Motor neuron (in vitro differentiated cells): ENCODE measurements around the gene HAGH. TPM values are rescaled to one million over a fixed set of nuclear protein-coding genes. Genes with fewer than 3 reads are reported as not detected.

ENCODE experiments used
- ATAC-seq, 8 experiments: fragments of 200-7000 bp; cut with Tn5 transposase; replicated peaks in 6 of 8; 2 replicates each; pipeline ENCODE4 v1.8.0; 2021; ENCODE audit warnings: mild to moderate bottlenecking in 8 of 8, moderate library complexity in 8 of 8
- H3K27ac ChIP-seq, 2 donors: fragments of 250-450 bp; sonication (Bioruptor Pico); 2 replicates each; pipeline ENCODE4 v1.9.0; 2021; ENCODE audit warnings: antibody characterized with exemption in 2 of 2, mild to moderate bottlenecking in 2 of 2, moderate library complexity in 1 of 2
- H3K4me1 ChIP-seq, 2 donors: fragments of 250-450 bp; sonication (Bioruptor Pico); replicated peaks in 1 of 2; 2 replicates each; pipeline ENCODE4 v1.6.1; 2021; ENCODE audit warnings: antibody characterized with exemption in 2 of 2, mild to moderate bottlenecking in 2 of 2, moderate library complexity in 1 of 2
- H3K4me3 ChIP-seq, 5 donors: fragments of 250-450 bp; sonication (Bioruptor Pico); 2 replicates each; pipeline ENCODE4 v1.9.0; 2021; ENCODE audit warnings: antibody characterized with exemption in 5 of 5, mild to moderate bottlenecking in 5 of 5, moderate library complexity in 4 of 5
- WGBS, 10 experiments: fragments of 450-650 bp; shearing (Covaris generic); methylation state at CpG; one replicate each; pipeline ENCODE4 v1.0.0; 2022; 5-methylcytosine and 5-hydroxymethylcytosine counted together
- in situ Hi-C, 9 experiments: fragments of 400-800 bp; cut with MboI; loops; one replicate each; pipeline ENCODE4 v1.15.0; 2021; ENCODE audit warnings: low sequenced_read_pairs in 9 of 9, low pct_unique_long_range_greater_than_20kb in 2 of 9; ENCODE audit not compliant: unreplicated experiment in 9 of 9
- total RNA-seq, 8 experiments: library from RNA; unstranded; fragments of 300-600 nt; gene quantifications; 2 replicates each; pipeline versions ENCODE4 v1.2.3 to v1.2.4, GENCODE V29; 2022

Gene HAGH
- total RNA-seq, 8 experiments from 2014 or later = 27.8 to 67.6 (median 38.9) TPM

- 55 to 100% (median 76%) methylated on average over 1 to 10 of the region's 81 CpGs; no CpG with 5 or more reads in 6 of the 10 experiments for WGBS, 10 experiments
- no peaks in the 10 kb centered on the region for H3K4me1 ChIP-seq
- in situ Hi-C loops = no loop called here
- H3K4me3 ChIP-seq = no peak overlapping the region
- H3K27ac ChIP-seq = no peak overlapping the region
- peak in 7 of 8 experiments; percentile 4 to 24 (median 16) for ATAC-seq
Measured at GRCh38 chr16:1763521-1764511, 62.8 kb downstream of the HAGH start.

- no peak for ATAC-seq
- H3K4me1 ChIP-seq = no peaks in the 10 kb centered on the region
- H3K4me3 ChIP-seq = no peak overlapping the region
- WGBS, 10 experiments = 80 to 88% methylated on average over 1 to 2 of the region's 24 CpGs; no CpG with 5 or more reads in 8 of the 10 experiments
- no peak overlapping the region for H3K27ac ChIP-seq
- in situ Hi-C loops = no loop called here
Measured at GRCh38 chr16:1762879-1763520, 63.6 kb downstream of the HAGH start.

- no peaks in the 10 kb centered on the region for H3K4me1 ChIP-seq
- H3K4me3 ChIP-seq = no peak overlapping the region
- in situ Hi-C loops = no loop called here
- 89 to 100% (median 93%) methylated on average over 2 to 7 of the region's 30 CpGs; no CpG with 5 or more reads in 6 of the 10 experiments for WGBS, 10 experiments
- no peak for ATAC-seq
- no peak overlapping the region for H3K27ac ChIP-seq
Measured at GRCh38 chr16:1762196-1762878, 64.3 kb downstream of the HAGH start.

GRCh38 chr16:1761751-1762150 lies 64.9 kb downstream of the HAGH start:
- H3K27ac ChIP-seq = no peak overlapping the region
- no peak overlapping the region for H3K4me3 ChIP-seq
- no CpG with 5 or more reads among the region's 15 CpGs for WGBS, 10 experiments
- no peaks in the 10 kb centered on the region for H3K4me1 ChIP-seq
- no peak for ATAC-seq
- in situ Hi-C loops = no loop called here

- Histone ChIP-seq H3K4me1 (no peaks in the 10 kb centered on the region), H3K4me3 (no peak overlapping the region), H3K27ac (no peak overlapping the region)
- ATAC-seq = no peak
- in situ Hi-C loops = no loop called here
- 100% methylated on average over 1 to 6 of the region's 15 CpGs; no CpG with 5 or more reads in 7 of the 10 experiments for whole genome bisulfite sequencing, 10 experiments
Measured at GRCh38 chr16:1760911-1761310, 65.7 kb downstream of the HAGH start.

- Histone ChIP-seq H3K4me1 (no peaks in the 10 kb centered on the region), H3K4me3 (no peak overlapping the region), H3K27ac (no peak overlapping the region)
- WGBS, 10 experiments = 90 to 100% (median 96%) methylated on average over 2 to 10 of the region's 21 CpGs; no CpG with 5 or more reads in 7 of the 10 experiments
- in situ Hi-C loops = no loop called here
- ATAC-seq = no peak
Measured at GRCh38 chr16:1759511-1759910, 67.1 kb downstream of the HAGH start.

GRCh38 chr16:1758923-1759322 lies 67.7 kb downstream of the HAGH start:
- in situ Hi-C loops = no loop called here
- no peaks in the 10 kb centered on the region for H3K4me1 ChIP-seq
- 90 to 95% methylated on average over 4 to 5 of the region's 18 CpGs; no CpG with 5 or more reads in 8 of the 10 experiments for WGBS, 10 experiments
- H3K4me3 ChIP-seq = no peak overlapping the region
- no peak for ATAC-seq
- H3K27ac ChIP-seq = no peak overlapping the region

GRCh38 chr16:1757714-1758461 lies 68.7 kb downstream of the HAGH start:
- 73 to 100% (median 98%) methylated on average over 1 to 8 of the region's 37 CpGs; no CpG with 5 or more reads in 4 of the 10 experiments for WGBS, 10 experiments
- ATAC-seq = peak in 2 of 8 experiments; percentile 7
- in situ Hi-C loops = no loop called here
- H3K27ac ChIP-seq = no peak overlapping the region
- H3K4me3 ChIP-seq = no peak overlapping the region
- H3K4me1 ChIP-seq = no peaks in the 10 kb centered on the region

Other genes with a start within 250 kb of the HAGH start
- 10 to 100 TPM; 11.1 to 35.3 (median 19.5) TPM for gene IFT140, start 214.8 kb downstream of the HAGH start, total RNA-seq
- gene CRAMP1, start 214.5 kb downstream of the HAGH start, total RNA-seq = 10 to 100 TPM in 5 of 8 experiments, 1 to 10 TPM in 3; 7.0 to 24.8 (median 11.0) TPM
- 10 to 100 TPM; 19.3 to 96.7 (median 34.8) TPM for gene JPT2, start 148.5 kb downstream of the HAGH start, total RNA-seq
- gene MAPK8IP3, start 120.6 kb downstream of the HAGH start, total RNA-seq = 10 to 100 TPM; 22.1 to 99.5 (median 55.4) TPM
- 10 to 100 TPM; 41.7 to 59.9 (median 43.5) TPM for gene NME3, start 55.3 kb downstream of the HAGH start, total RNA-seq
- 10 to 100 TPM in 2 of 8 experiments, 1 to 10 TPM in 6; 4.6 to 21.1 (median 6.4) TPM for gene EME2, start 54.0 kb downstream of the HAGH start, total RNA-seq
- 100 to 1,000 TPM in 3 of 8 experiments, 10 to 100 TPM in 5; 68.4 to 150 (median 87.1) TPM for gene MRPS34, start 53.7 kb downstream of the HAGH start, total RNA-seq
- gene SPSB3, start 44.3 kb downstream of the HAGH start, total RNA-seq = 10 to 100 TPM; 15.0 to 73.8 (median 36.0) TPM
- 10 to 100 TPM; 53.7 to 89.6 (median 67.6) TPM for gene NUBP2, start 43.9 kb downstream of the HAGH start, total RNA-seq
- gene IGFALS, start 33.1 kb downstream of the HAGH start, total RNA-seq = 1 to 10 TPM in 2 of 8 experiments, under 1 TPM in 6; 0.25 to 1.1 (median 0.68) TPM
- 10 to 100 TPM; 25.1 to 62.0 (median 30.8) TPM for gene FAHD1, start 381 bp upstream of the HAGH start, total RNA-seq
- 1 to 10 TPM in 3 of 8 experiments, under 1 TPM in 4, not detected in 1; 0.05 to 2.8 (median 0.78) TPM for gene MEIOB, start 45.3 kb upstream of the HAGH start, total RNA-seq
- gene HS3ST6, start 91.6 kb upstream of the HAGH start, total RNA-seq = 1 to 10 TPM in 1 of 8 experiments, under 1 TPM in 1, not detected in 6; 0.25 to 1.1 TPM
- gene MSRB1, start 116.4 kb upstream of the HAGH start, total RNA-seq = 10 to 100 TPM in 2 of 8 experiments, 1 to 10 TPM in 6; 2.8 to 18.1 (median 6.3) TPM
- gene RPL3L, start 127.9 kb upstream of the HAGH start, total RNA-seq = 1 to 10 TPM in 1 of 8 experiments, under 1 TPM in 6, not detected in 1; 0.08 to 1.4 (median 0.22) TPM
- 100 to 1,000 TPM; 153 to 255 (median 183) TPM for gene NDUFB10, start 132.7 kb upstream of the HAGH start, total RNA-seq
- gene RPS2, start 138.0 kb upstream of the HAGH start, total RNA-seq = 1,000 to 10,000 TPM; 1,718 to 3,761 (median 2,257) TPM
- under 1 TPM in 1 of 8 experiments, not detected in 7; 0.16 TPM for gene RNF151, start 140.0 kb upstream of the HAGH start, total RNA-seq
- 10 to 100 TPM; 18.4 to 55.5 (median 31.7) TPM for gene TBL3, start 145.2 kb upstream of the HAGH start, total RNA-seq
- gene NOXO1, start 154.6 kb upstream of the HAGH start, total RNA-seq = under 1 TPM in 4 of 8 experiments, not detected in 4; 0.21 to 0.73 (median 0.26) TPM
- gene GFER, start 157.4 kb upstream of the HAGH start, total RNA-seq = 10 to 100 TPM; 14.4 to 37.3 (median 25.2) TPM
- gene SYNGR3, start 163.1 kb upstream of the HAGH start, total RNA-seq = 10 to 100 TPM in 5 of 8 experiments, 1 to 10 TPM in 2, under 1 TPM in 1; 0.36 to 54.5 (median 18.2) TPM
- 10 to 100 TPM; 17.6 to 49.1 (median 27.6) TPM for gene ZNF598, start 183.0 kb upstream of the HAGH start, total RNA-seq
- gene NPW, start 193.0 kb upstream of the HAGH start, total RNA-seq = 1 to 10 TPM in 2 of 8 experiments, under 1 TPM in 3, not detected in 3; 0.27 to 1.7 (median 0.92) TPM
- gene NHERF2, start 200.1 kb upstream of the HAGH start, total RNA-seq = 10 to 100 TPM in 4 of 8 experiments, 1 to 10 TPM in 4; 1.2 to 27.4 (median 7.8) TPM
- 10 to 100 TPM; 13.0 to 28.3 (median 18.8) TPM for gene NTHL1, start 221.0 kb upstream of the HAGH start, total RNA-seq
- gene TSC2, start 221.2 kb upstream of the HAGH start, total RNA-seq = 100 to 1,000 TPM in 1 of 8 experiments, 10 to 100 TPM in 7; 28.1 to 102 (median 53.2) TPM